ENCODE data around the gene SART1.

- no peak for TF ChIP-seq EZH2 (IDR thresholded peaks at IDR 0.05; ENCODE audit: insufficient read depth, low read length)
- TF ChIP-seq, protein P1, sequence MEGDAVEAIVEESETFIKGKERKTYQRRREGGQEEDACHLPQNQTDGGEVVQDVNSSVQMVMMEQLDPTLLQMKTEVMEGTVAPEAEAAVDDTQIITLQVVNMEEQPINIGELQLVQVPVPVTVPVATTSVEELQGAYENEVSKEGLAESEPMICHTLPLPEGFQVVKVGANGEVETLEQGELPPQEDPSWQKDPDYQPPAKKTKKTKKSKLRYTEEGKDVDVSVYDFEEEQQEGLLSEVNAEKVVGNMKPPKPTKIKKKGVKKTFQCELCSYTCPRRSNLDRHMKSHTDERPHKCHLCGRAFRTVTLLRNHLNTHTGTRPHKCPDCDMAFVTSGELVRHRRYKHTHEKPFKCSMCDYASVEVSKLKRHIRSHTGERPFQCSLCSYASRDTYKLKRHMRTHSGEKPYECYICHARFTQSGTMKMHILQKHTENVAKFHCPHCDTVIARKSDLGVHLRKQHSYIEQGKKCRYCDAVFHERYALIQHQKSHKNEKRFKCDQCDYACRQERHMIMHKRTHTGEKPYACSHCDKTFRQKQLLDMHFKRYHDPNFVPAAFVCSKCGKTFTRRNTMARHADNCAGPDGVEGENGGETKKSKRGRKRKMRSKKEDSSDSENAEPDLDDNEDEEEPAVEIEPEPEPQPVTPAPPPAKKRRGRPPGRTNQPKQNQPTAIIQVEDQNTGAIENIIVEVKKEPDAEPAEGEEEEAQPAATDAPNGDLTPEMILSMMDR (IDR thresholded peaks at IDR 0.05; ENCODE audit: insufficient read depth, low read depth, low read length), result no peak
These were observed 8.1 kb upstream of the SART1 start for GRCh38 chr11:65953471-65953870.
